Measurements from ENCODE around the gene AMDHD2. TPM values are rescaled to one million over a fixed set of nuclear protein-coding genes. Genes with fewer than 3 reads are reported as not detected.
A peak's percentile ranks its signal among the peaks of the same experiment; 100 is the strongest.

AMDHD2 gene
- total and polyA plus RNA-seq, 2 of the 13 experiments (the other 11 are each of a cell fraction or from before 2014, with no cell fraction given), result 33.5 to 39.1 TPM

- POLR2A ChIA-PET, result interaction anchor here (0.6 to 4.2 kb wide), 7 partner anchors 9 to 743 kb away, joined by 3 to 42 read pairs (median 4); partner anchors contain the start of gene PDPK1
- H3K4me2 ChIP-seq (ENCODE audit: low read depth, low read length), result peak overlapping the region; percentile 84
- H3K36me3 ChIP-seq (replicated peaks in 1 of 2; ENCODE audit: control insufficient read depth in 1 of 2, insufficient read depth in 2 of 2, low read length in 2 of 2), result peaks cover 2 to 14% of the 10 kb centered on the region in 2 experiments; a peak in 4 of 5 replicates
- in situ Hi-C loops (cut with HindIII; ENCODE audit: extremely low pct_ligation_motif_present, low pct_unique_long_range_greater_than_20kb), result no loop called here
- no peak for DNase-seq (ENCODE audit: low spot score)
- intact Hi-C loops (cut with micrococcal nuclease; ENCODE audit: unreplicated experiment), result no loop called here
- H3K27me3 ChIP-seq (ENCODE audit: control insufficient read depth in 1 of 2, insufficient read depth in 2 of 2, low read length in 2 of 2), result no peaks in the 10 kb centered on the region; a peak in 1 of 5 replicates
- FAIRE-seq, result no peak
- CTCF ChIA-PET (ENCODE audit: low intra/inter-chr PET ratio, low total read pairs), result no interaction called here
- H3K27ac ChIP-seq (ENCODE audit: extremely low read length, insufficient read depth, low read length), result peak overlapping the region; percentile 91
- H3K4me1 ChIP-seq (ENCODE audit: insufficient read depth, low read length), result peaks cover 68% of the 10 kb centered on the region
- peak overlapping the region; percentile 93 for H3K9ac ChIP-seq (ENCODE audit: insufficient read depth, low read depth, low read length)
- ATAC-seq, result no peak
- H2AFZ ChIP-seq (ENCODE audit: low read length), result no peak overlapping the region
- H3K4me3 ChIP-seq (replicated peaks in 1 of 3; ENCODE audit: insufficient read depth in 1 of 3, low read depth in 2 of 3, low read length in 3 of 3), result peak overlapping the region; percentile 89 to 97 (median 94)
- BruUV-seq (replicated peaks), result TSS peak; percentile 60
- peaks cover 52% of the 10 kb centered on the region for H4K20me1 ChIP-seq (ENCODE audit: insufficient read depth, low read length)
- H3K79me2 ChIP-seq (ENCODE audit: insufficient read depth, low read length), result peaks cover 49% of the 10 kb centered on the region
- whole genome bisulfite sequencing (ENCODE audit: low lambda C conversion rate), result 53% methylated on average over 4 of the region's 14 CpGs
- no peaks in the 10 kb centered on the region for H3K9me3 ChIP-seq (ENCODE audit: low read length)
- TF ChIP-seq ZFX (CRISPR knock-in tag; IDR thresholded peaks at IDR 0.05; ENCODE audit: low read depth) (peak; percentile 49; the same call in 1 of the 2 replicates), SAP130 (CRISPR knock-in tag; IDR thresholded peaks at IDR 0.05; ENCODE audit: low read depth) (peak; percentile 27), ZNF841 (CRISPR knock-in tag; IDR thresholded peaks at IDR 0.05; ENCODE audit: borderline replicate concordance) (no peak), ZNF333 (CRISPR knock-in tag; IDR thresholded peaks at IDR 0.05; ENCODE audit: borderline replicate concordance) (no peak), ZNF446 (CRISPR knock-in tag; IDR thresholded peaks at IDR 0.05) (0 out of 2 replicates have a peak, but pooled peaks have one; percentile 30), EED (CRISPR knock-in tag; IDR thresholded peaks at IDR 0.05) (no peak), FOXP1 (IDR thresholded peaks at IDR 0.05) (no peak), FOXP1 (CRISPR knock-in tag; IDR thresholded peaks at IDR 0.05) (0 out of 2 replicates have a peak, but pooled peaks have one; percentile 26), PHF21A (CRISPR knock-in tag; IDR thresholded peaks at IDR 0.05) (no peak), MTERF4 (CRISPR knock-in tag; IDR thresholded peaks at IDR 0.05) (0 out of 2 replicates have a peak, but pooled peaks have one; percentile 30), HBP1 (CRISPR knock-in tag; IDR thresholded peaks at IDR 0.05; ENCODE audit: low read depth) (0 out of 2 replicates have a peak, but pooled peaks have one; percentile 19), SP4 (CRISPR knock-in tag; IDR thresholded peaks at IDR 0.05) (0 out of 2 replicates have a peak, but pooled peaks have one; percentile 23), PATZ1 (CRISPR knock-in tag; IDR thresholded peaks at IDR 0.05) (no peak; the same call in 1 of the 2 replicates), ETV5 (CRISPR knock-in tag; IDR thresholded peaks at IDR 0.05; ENCODE audit: borderline replicate concordance) (peak; percentile 19; the same call in 1 of the 2 replicates), HMGXB3 (CRISPR knock-in tag; IDR thresholded peaks at IDR 0.05; ENCODE audit: borderline replicate concordance) (no peak)
These were observed 4.9 kb upstream of the AMDHD2 start for GRCh38 chr16:2515180-2515851.
